DOHH2 (cell line): ENCODE measurements around the gene SLC9A9.

Source experiments
- H3F3A ChIP-seq: fragments of 200-600 bp; sonication (generic), shearing (Covaris generic); 2 replicates; pipeline ENCODE4 v1.6.0; 2016; ENCODE audit warnings: antibody characterized with exemption, mild to moderate bottlenecking; ENCODE audit not compliant: control insufficient read depth, insufficient read depth
- H3K27ac ChIP-seq: fragments of 200-600 bp; sonication (generic); 2 replicates; pipeline ENCODE4 v1.5.1; 2014; ENCODE audit warnings: low read depth, mild to moderate bottlenecking, low read length, moderate library complexity
- H3K27me3 ChIP-seq: fragments of 200-600 bp; sonication (generic); 2 replicates; pipeline ENCODE4 v1.6.1; 2014; ENCODE audit warnings: mild to moderate bottlenecking, low read length, mixed read lengths; ENCODE audit not compliant: control insufficient read depth
- H3K36me3 ChIP-seq: fragments of 200-600 bp; sonication (generic); 2 replicates; pipeline ENCODE4 v1.6.1; 2014; ENCODE audit warnings: mild to moderate bottlenecking, low read length, moderate library complexity, mixed read lengths; ENCODE audit not compliant: control insufficient read depth
- H3K4me1 ChIP-seq: fragments of 200-600 bp; sonication (generic); 2 replicates; pipeline ENCODE4 v1.6.1; 2014; ENCODE audit warnings: mild to moderate bottlenecking, low read length, mixed read lengths; ENCODE audit not compliant: control insufficient read depth
- H3K4me2 ChIP-seq: fragments of 200-600 bp; sonication (generic); 2 replicates; pipeline ENCODE4 v1.6.0; 2014; ENCODE audit warnings: mild to moderate bottlenecking, low read length, moderate library complexity
- H3K4me3 ChIP-seq: fragments of 200-600 bp; sonication (generic); 2 replicates; pipeline ENCODE4 v1.5.1; 2014; ENCODE audit warnings: mild to moderate bottlenecking, low read length, mixed read lengths
- H3K79me2 ChIP-seq: fragments of 200-600 bp; sonication (generic); 2 replicates; pipeline ENCODE4 v1.6.1; 2014; ENCODE audit warnings: mild to moderate bottlenecking, low read length, mixed read lengths; ENCODE audit not compliant: control insufficient read depth
- H3K9me2 ChIP-seq: fragments of 200-600 bp; sonication (generic); replicated peaks from 2 replicates; pipeline ENCODE4 v1.6.1; 2014; ENCODE audit warnings: mild to moderate bottlenecking, low read length, mixed read lengths; ENCODE audit not compliant: control insufficient read depth
- H3K9me3 ChIP-seq: fragments of 200-600 bp; sonication (generic); 2 replicates; pipeline ENCODE4 v1.6.1; 2014; ENCODE audit warnings: antibody characterized with exemption, low read length, mixed read lengths; ENCODE audit not compliant: control insufficient read depth, insufficient read depth
- H4K20me1 ChIP-seq: fragments of 200-600 bp; sonication (generic); 2 replicates; pipeline ENCODE4 v1.6.0; 2014; ENCODE audit warnings: low read depth, mild to moderate bottlenecking, antibody characterized with exemption, low read length, moderate library complexity; ENCODE audit not compliant: control insufficient read depth, insufficient read depth
- CTCF ChIP-seq: fragments of 200-600 bp; sonication (generic); IDR thresholded peaks from one replicate; pipeline ENCODE4 v1.5.1; 2014; ENCODE audit warnings: antibody characterized with exemption, mild to moderate bottlenecking, low read depth, low read length; ENCODE audit not compliant: poor library complexity, severe bottlenecking
- EZH2phosphoT487 ChIP-seq: fragments of 200-600 bp; sonication (generic); IDR thresholded peaks from 2 replicates; pipeline ENCODE4 v1.6.1; 2017; ENCODE audit warnings: borderline replicate concordance, mild to moderate bottlenecking, antibody characterized with exemption, low read length, moderate library complexity, mixed read lengths

Gene SLC9A9

DNA sequence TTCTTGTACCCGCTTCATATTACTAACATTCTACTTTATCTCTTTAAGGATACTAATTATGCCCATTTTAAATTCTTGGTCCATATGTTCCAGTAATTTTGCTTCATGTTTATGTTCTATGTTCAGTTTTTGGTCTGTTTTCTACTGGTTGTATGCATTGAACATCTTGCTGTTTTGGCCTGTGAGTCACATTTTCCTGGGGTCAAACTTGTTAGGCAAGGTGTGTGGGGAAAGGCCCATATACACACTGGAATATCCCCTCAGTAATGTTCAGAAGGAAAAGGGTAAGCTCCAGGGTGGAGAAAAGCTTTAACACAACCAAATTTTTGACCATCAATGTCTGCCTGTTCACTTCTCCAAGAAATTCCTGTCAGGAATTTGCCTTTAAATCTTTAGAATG, 337.7 kb downstream of the SLC9A9 start:
- no peaks in the 10 kb centered on the region for H3F3A ChIP-seq
- no peak for TF ChIP-seq EZH2phosphoT487
- no peak for TF ChIP-seq CTCF

DNA sequence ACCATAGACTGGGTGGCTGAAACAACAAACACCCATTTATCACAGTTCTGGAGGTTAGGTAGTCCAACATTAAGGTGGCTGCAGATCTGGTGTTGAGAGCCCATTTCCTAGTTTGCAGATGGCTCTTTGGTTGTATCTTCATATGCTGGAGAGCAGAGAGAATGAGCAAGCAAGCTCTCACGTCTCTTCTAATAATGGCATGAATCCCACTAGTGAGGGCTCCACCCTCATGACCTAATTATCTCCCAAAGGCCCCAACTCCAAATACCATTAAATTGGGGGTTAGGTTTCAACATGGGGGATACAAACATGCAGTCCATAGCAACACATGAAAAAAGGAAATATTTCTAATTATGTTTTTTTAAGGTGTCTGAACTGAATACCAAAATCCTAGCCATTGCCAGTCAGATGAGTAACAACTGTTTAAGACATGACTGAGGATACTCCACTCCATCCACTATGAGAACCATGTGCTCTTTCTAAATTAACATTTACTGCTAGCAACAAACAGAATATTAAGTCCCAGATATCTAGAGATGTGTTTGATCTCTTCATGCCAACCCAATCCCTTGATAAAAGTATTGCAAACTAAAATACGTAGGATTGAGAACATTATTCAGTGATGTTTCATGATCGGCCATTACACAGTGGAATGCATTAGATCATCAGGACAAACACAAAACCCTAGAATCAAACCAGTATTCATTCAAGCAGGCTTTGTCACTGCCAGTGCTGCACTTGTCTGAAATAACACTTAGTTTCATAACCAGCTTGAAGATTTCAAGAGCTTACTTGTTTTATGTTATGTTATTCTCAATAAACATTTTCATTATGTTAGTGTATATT, 340.3 kb downstream of the SLC9A9 start:
- no peak overlapping the region for H3K27ac ChIP-seq
- H3K4me2 ChIP-seq = no peak overlapping the region

More for the DNA sequence above, 337.7 kb downstream of the SLC9A9 start:
- Histone ChIP-seq H3K4me1 (no peaks in the 10 kb centered on the region), H3K9me2 (no peaks in the 10 kb centered on the region), H3K27me3 (no peaks in the 10 kb centered on the region), H3K4me2 (no peak overlapping the region), H3K9me3 (no peaks in the 10 kb centered on the region), H4K20me1 (no peaks in the 10 kb centered on the region), H3K4me3 (no peak overlapping the region), H3K27ac (no peak overlapping the region), H3K79me2 (no peaks in the 10 kb centered on the region), H3K36me3 (no peaks in the 10 kb centered on the region)

DNA sequence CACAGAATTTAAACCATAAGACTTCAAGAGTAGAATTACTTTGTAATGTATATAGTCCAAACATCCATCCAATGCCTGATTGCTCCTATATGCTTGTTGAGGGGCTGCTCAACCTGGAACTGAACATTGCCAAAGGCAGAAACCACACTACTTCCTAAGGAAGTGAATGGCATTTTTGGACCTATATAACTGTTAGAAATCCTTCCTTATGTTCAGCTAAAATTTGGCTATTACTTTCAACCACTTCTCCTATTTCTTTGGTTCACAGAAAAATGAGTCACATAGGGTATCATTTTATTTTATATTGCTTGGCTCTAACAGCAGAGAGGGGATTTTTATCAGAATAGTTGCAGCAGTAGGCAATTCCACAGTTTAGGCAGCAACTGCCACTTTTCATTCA, 342.1 kb downstream of the SLC9A9 start:
- Histone ChIP-seq H3K27ac (no peak overlapping the region), H3K27me3 (no peaks in the 10 kb centered on the region), H3K36me3 (no peaks in the 10 kb centered on the region), H3K79me2 (no peaks in the 10 kb centered on the region), H3K9me2 (no peaks in the 10 kb centered on the region), H3K9me3 (no peaks in the 10 kb centered on the region), H3K4me3 (no peak overlapping the region), H3F3A (no peaks in the 10 kb centered on the region), H3K4me2 (no peak overlapping the region), H3K4me1 (no peaks in the 10 kb centered on the region), H4K20me1 (no peaks in the 10 kb centered on the region)
- TF ChIP-seq CTCF (no peak), EZH2phosphoT487 (no peak)

More for the DNA sequence above, 340.3 kb downstream of the SLC9A9 start:
- H3K79me2 ChIP-seq = no peaks in the 10 kb centered on the region
- no peaks in the 10 kb centered on the region for H3K4me1 ChIP-seq
- H3F3A ChIP-seq = no peaks in the 10 kb centered on the region
- H3K36me3 ChIP-seq = no peaks in the 10 kb centered on the region
- no peaks in the 10 kb centered on the region for H3K9me2 ChIP-seq
- TF ChIP-seq EZH2phosphoT487 = no peak
- no peak for TF ChIP-seq CTCF
- H3K27me3 ChIP-seq = no peaks in the 10 kb centered on the region
- no peak overlapping the region for H3K4me3 ChIP-seq
- no peaks in the 10 kb centered on the region for H4K20me1 ChIP-seq
- no peaks in the 10 kb centered on the region for H3K9me3 ChIP-seq
